GM18909 (cell line): ENCODE measurements around the gene SSR4.

Experiments used
- ATAC-seq: cut with Tn5 transposase; IDR thresholded peaks from one replicate; pipeline ENCODE4 v1.9.1; 2021; ENCODE audit warnings: mild to moderate bottlenecking; ENCODE audit not compliant: unreplicated experiment, poor library complexity

The SSR4 gene

GRCh38 chrX:153769158-153769864 lies 25.2 kb upstream of the SSR4 start:
- ATAC-seq, result no peak

- ATAC-seq, result no peak
These were observed 24.4 kb upstream of the SSR4 start for GRCh38 chrX:153769865-153770600.

GRCh38 chrX:153770601-153771414 lies 23.7 kb upstream of the SSR4 start:
- ATAC-seq, result no peak

GRCh38 chrX:153771415-153772315 lies 22.8 kb upstream of the SSR4 start:
- no peak for ATAC-seq

- ATAC-seq, result no peak
These were observed 21.9 kb upstream of the SSR4 start for GRCh38 chrX:153772316-153773217.

- no peak for ATAC-seq
These were observed 21.3 kb upstream of the SSR4 start for GRCh38 chrX:153773218-153773611.

GRCh38 chrX:153773741-153774575 lies 20.5 kb upstream of the SSR4 start:
- ATAC-seq, result no peak

- ATAC-seq, result no peak
These were observed 19.7 kb upstream of the SSR4 start for GRCh38 chrX:153774576-153775292.

- no peak for ATAC-seq
These were observed 19.0 kb upstream of the SSR4 start for GRCh38 chrX:153775293-153776119.

GRCh38 chrX:153776120-153776599 lies 18.3 kb upstream of the SSR4 start:
- ATAC-seq, result no peak

GRCh38 chrX:153776611-153777045 lies 17.8 kb upstream of the SSR4 start:
- no peak for ATAC-seq

GRCh38 chrX:153777261-153778090 lies 17.0 kb upstream of the SSR4 start:
- no peak for ATAC-seq

- ATAC-seq, result no peak
These were observed 16.3 kb upstream of the SSR4 start for GRCh38 chrX:153778181-153778580.

- no peak for ATAC-seq
These were observed 15.8 kb upstream of the SSR4 start for GRCh38 chrX:153778684-153779101.

- ATAC-seq, result no peak
These were observed 14.4 kb upstream of the SSR4 start for GRCh38 chrX:153779891-153780677.
